Muscle of leg (tissue), 11 donors: ENCODE data around the gene CEP20. TPM values are rescaled to one million over a fixed set of nuclear protein-coding genes. Genes with fewer than 3 reads are reported as not detected.

Experiments
- DNase-seq: peaks from one replicate; pipeline ENCODE4 v3.0.0; 2013
- H3K27ac ChIP-seq: one replicate; pipeline ENCODE4 v1.5.1; 2013; ENCODE audit warnings: mild to moderate bottlenecking, low read length, control low read depth
- H3K27me3 ChIP-seq: one replicate; pipeline ENCODE4 v1.6.1; 2013; ENCODE audit warnings: low read length; ENCODE audit not compliant: control insufficient read depth, insufficient read depth
- H3K36me3 ChIP-seq: one replicate; pipeline ENCODE4 v1.6.1; 2013; ENCODE audit warnings: low read length; ENCODE audit not compliant: control insufficient read depth, insufficient read depth
- H3K4me1 ChIP-seq: one replicate; pipeline ENCODE4 v1.6.1; 2013; ENCODE audit warnings: low read length; ENCODE audit not compliant: control insufficient read depth, insufficient read depth
- H3K4me3 ChIP-seq: one replicate; pipeline ENCODE4 v1.5.1; 2013; ENCODE audit warnings: low read length, control low read depth
- H3K9me3 ChIP-seq: replicated peaks from 2 replicates; pipeline ENCODE4 v1.6.1; 2013; ENCODE audit warnings: low read depth, low read length; ENCODE audit not compliant: control insufficient read depth
- WGBS: methylation state at CpG from one replicate; pipeline ENCODE4 v1.1.5; 2013; ENCODE audit warnings: missing lambda C conversion rate; ENCODE audit not compliant: insufficient coverage; 5-methylcytosine and 5-hydroxymethylcytosine counted together
- polyA plus RNA-seq, 8 donors: library from polyadenylated mRNA; unstranded; fragments of 120-200 nt; gene quantifications; one replicate each; pipeline versions ENCODE4 v1.2.1 to v1.2.3, GENCODE V29; 2013; ENCODE audit warnings: inconsistent platforms in 1 of 8, low replicate concordance in 1 of 8; ENCODE audit not compliant: insufficient read length in 8 of 8, insufficient read depth in 1 of 8
- total RNA-seq: library from RNA; stranded (reverse); fragments of 120-200 nt; gene quantifications from one replicate; pipeline ENCODE4 v1.2.4, GENCODE V29; 2013

CEP20 gene
- total and polyA plus RNA-seq, 9 donors, result 19.3 to 27.2 (median 21.9) TPM

GRCh38 chr16:15836074-15836473, 52.3 kb downstream of the CEP20 start:
- H3K4me1 ChIP-seq, result no peaks in the 10 kb centered on the region
- H3K27me3 ChIP-seq, result no peaks in the 10 kb centered on the region
- no peak overlapping the region for H3K4me3 ChIP-seq
- no peak for DNase-seq
- H3K27ac ChIP-seq, result no peak overlapping the region
- H3K9me3 ChIP-seq, result no peaks in the 10 kb centered on the region
- WGBS, result 83% methylated on average over 4 of the region's 6 CpGs
- H3K36me3 ChIP-seq, result no peaks in the 10 kb centered on the region

DNA sequence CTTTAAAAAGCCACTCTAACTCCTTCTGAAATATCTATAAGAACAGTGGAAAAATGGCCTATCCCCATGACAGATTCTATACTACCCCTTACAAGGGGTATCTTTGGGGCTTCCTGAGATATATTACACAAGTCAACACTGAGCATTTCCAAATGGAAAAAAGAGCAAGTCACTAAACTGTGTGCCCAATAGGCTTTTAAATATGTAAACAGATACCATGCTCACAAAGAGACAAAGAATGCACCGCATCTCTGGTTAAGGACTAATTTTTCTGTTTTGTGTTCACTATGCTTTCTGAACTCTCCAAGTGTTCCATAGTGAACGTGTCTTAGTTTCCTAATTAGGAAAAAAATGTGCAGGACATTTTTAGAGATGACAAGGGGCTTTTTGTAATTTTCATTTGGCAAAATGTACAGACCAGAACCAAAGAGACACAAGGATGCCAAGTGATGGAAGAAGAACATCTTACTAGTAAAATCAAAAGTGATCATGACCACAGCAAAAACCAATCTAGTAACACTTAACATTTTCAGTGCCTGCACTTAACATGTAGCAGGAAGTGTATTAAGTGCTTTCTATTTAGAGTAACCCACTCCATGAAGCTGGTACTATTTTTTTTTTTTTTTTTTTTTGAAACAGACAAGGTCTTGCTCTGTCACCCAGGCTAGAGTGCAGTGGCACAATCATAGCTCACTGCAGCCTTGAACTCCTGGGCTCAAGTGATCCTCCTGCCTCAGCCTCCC, 53.1 kb downstream of the CEP20 start:
- Histone ChIP-seq H3K4me1 (no peaks in the 10 kb centered on the region), H3K4me3 (no peak overlapping the region), H3K27me3 (no peaks in the 10 kb centered on the region), H3K27ac (no peak overlapping the region), H3K9me3 (no peaks in the 10 kb centered on the region), H3K36me3 (no peaks in the 10 kb centered on the region)
- DNase-seq, result no peak
- WGBS, result no CpG with 5 or more reads among the region's 2 CpGs

DNA sequence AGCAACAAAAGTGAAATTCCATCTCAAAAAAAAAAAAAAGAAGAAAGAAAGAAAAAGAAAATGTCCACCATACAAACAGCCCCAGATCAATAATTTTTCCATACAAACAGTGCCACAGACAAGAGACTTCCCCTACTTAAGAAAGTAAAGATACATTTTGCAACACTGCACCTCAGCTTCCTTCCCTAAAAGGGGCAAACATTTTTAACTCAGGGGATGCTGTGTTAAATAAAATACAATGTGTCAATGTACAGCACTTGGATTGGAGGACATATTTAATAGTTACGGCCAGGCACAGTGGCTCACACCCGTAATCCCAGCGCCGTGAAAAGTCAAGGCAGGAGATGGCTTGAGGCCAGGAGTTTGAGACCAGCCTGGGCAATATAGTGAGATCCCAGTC, 53.9 kb downstream of the CEP20 start:
- Histone ChIP-seq H3K36me3 (no peaks in the 10 kb centered on the region), H3K27ac (no peak overlapping the region), H3K4me1 (peaks cover 2% of the 10 kb centered on the region), H3K27me3 (no peaks in the 10 kb centered on the region), H3K4me3 (no peak overlapping the region), H3K9me3 (no peaks in the 10 kb centered on the region)
- 73% methylated on average over 3 of the region's 4 CpGs for WGBS
- no peak for DNase-seq

- Histone ChIP-seq H3K27ac (no peak overlapping the region), H3K9me3 (no peaks in the 10 kb centered on the region), H3K4me1 (peaks cover 6% of the 10 kb centered on the region), H3K36me3 (no peaks in the 10 kb centered on the region), H3K27me3 (no peaks in the 10 kb centered on the region), H3K4me3 (no peak overlapping the region)
- no peak for DNase-seq
- WGBS, result no CpG with 5 or more reads among the region's 9 CpGs
Observed at GRCh38 chr16:15833541-15833940, 54.9 kb downstream of the CEP20 start.

DNA sequence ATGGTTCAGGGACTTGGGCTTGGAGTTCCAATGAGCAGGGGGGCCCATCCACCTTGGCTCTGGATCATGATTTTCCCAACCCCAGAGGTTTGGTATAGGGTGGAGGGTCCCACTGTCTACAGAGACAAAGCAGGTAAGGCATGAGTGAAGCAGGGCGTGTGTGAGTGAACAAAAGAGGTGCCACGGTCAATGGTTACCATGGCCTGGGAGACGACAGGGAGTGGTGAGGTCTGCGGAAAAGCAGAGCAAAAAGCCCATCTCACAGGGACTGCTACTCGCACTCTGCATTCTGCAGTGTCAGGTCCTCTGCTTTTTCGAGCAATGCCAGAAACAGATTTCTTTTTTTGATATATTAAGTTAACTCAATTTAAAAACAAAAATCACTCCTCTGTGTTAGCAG, 56.2 kb downstream of the CEP20 start:
- 91% methylated on average over 4 of the region's 6 CpGs for WGBS
- H3K9me3 ChIP-seq, result no peaks in the 10 kb centered on the region
- H3K27ac ChIP-seq, result no peak overlapping the region
- H3K27me3 ChIP-seq, result no peaks in the 10 kb centered on the region
- no peaks in the 10 kb centered on the region for H3K36me3 ChIP-seq
- peaks cover 6% of the 10 kb centered on the region for H3K4me1 ChIP-seq
- no peak overlapping the region for H3K4me3 ChIP-seq
- DNase-seq, result no peak

DNA sequence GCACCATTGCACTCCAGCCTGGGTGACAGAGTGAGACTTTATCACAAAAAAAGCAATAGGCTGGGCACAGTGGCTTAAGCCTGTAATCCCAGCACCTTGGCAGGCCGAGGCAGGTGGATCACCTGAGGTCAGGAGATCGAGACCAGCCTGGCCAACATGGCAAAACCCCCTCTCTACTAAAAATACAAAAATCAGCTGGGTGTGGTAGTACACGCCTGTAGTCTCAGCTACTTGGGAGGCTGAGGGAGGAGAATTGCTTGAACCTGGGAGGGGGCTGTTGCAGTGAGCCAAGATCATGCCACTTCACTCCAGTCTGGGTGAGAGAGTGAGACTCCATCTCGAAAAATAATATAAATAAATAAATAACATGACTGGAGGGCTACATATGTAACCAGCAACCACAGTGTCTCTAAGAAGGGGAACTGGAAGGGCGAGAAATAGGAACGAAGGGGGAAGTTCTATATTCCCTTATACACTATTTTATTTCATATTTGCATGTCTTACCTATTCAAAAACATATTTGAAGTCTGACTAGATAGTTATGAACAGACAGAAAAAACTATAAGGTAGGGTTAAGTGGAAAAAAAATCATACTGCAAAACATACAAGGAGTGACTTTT, 57.5 kb downstream of the CEP20 start:
- Histone ChIP-seq H3K9me3 (no peaks in the 10 kb centered on the region), H3K36me3 (no peaks in the 10 kb centered on the region), H3K27ac (no peak overlapping the region), H3K4me1 (peaks cover 6% of the 10 kb centered on the region), H3K4me3 (no peak overlapping the region), H3K27me3 (no peaks in the 10 kb centered on the region)
- DNase-seq, result no peak
- WGBS, result no CpG with 5 or more reads among the region's 6 CpGs

- Histone ChIP-seq H3K27me3 (no peaks in the 10 kb centered on the region), H3K9me3 (no peaks in the 10 kb centered on the region), H3K36me3 (no peaks in the 10 kb centered on the region), H3K4me3 (no peak overlapping the region), H3K4me1 (peaks cover 6% of the 10 kb centered on the region), H3K27ac (no peak overlapping the region)
- WGBS, result 12% methylated on average over 7 of the region's 9 CpGs
- DNase-seq, result peak; percentile 80
Observed at GRCh38 chr16:15829460-15829859, 58.9 kb downstream of the CEP20 start.

- no peak for DNase-seq
- Histone ChIP-seq H3K36me3 (no peaks in the 10 kb centered on the region), H3K27me3 (no peaks in the 10 kb centered on the region), H3K4me3 (no peak overlapping the region), H3K27ac (no peak overlapping the region), H3K4me1 (peaks cover 11% of the 10 kb centered on the region), H3K9me3 (no peaks in the 10 kb centered on the region)
- 93% methylated on average over 7 of the region's 11 CpGs for WGBS
Observed at GRCh38 chr16:15827709-15828343, 60.6 kb downstream of the CEP20 start.

GRCh38 chr16:15827299-15827698, 61.1 kb downstream of the CEP20 start:
- peaks cover 13% of the 10 kb centered on the region for H3K4me1 ChIP-seq
- H3K36me3 ChIP-seq, result no peaks in the 10 kb centered on the region
- DNase-seq, result no peak
- WGBS, result 86% methylated on average over 4 of the region's 7 CpGs
- no peak overlapping the region for H3K27ac ChIP-seq
- H3K27me3 ChIP-seq, result no peaks in the 10 kb centered on the region
- no peaks in the 10 kb centered on the region for H3K9me3 ChIP-seq
- no peak overlapping the region for H3K4me3 ChIP-seq

DNA sequence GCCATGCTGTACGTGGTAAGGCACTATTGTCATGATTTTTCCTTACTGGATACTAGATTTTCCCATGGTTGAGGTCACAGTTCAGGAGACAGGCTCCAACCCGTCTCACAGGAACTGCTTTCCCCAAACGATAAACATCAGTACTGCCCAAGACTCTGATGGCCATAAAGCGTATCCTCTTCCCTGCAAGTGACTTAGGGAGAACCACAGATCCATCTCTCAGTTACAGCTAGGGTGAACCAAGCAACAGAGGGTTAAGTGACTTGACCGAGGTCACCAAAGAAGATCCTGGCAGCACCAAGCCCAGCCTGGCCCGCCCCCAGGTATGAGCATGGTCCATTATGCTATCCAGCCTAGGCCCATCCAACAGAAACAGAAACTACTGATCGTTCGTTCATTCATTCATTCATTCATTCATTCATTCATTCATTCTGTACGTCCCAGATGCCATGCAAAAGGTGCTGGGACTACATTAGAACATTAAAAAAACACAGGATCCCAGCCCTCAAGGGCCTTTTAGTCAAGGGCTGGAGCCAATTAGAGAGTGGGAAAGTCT, 62.6 kb downstream of the CEP20 start:
- no peak overlapping the region for H3K27ac ChIP-seq
- H3K9me3 ChIP-seq, result no peaks in the 10 kb centered on the region
- peaks cover 13% of the 10 kb centered on the region for H3K4me1 ChIP-seq
- H3K36me3 ChIP-seq, result no peaks in the 10 kb centered on the region
- H3K4me3 ChIP-seq, result no peak overlapping the region
- DNase-seq, result no peak
- no peaks in the 10 kb centered on the region for H3K27me3 ChIP-seq
- 62% methylated on average over 6 of the region's 9 CpGs for WGBS
